Activated CD4-positive, alpha-beta memory T cell treated with anti-CD3 and anti-CD28 coated beads, Interleukin-2, amount 10 ng/mL, durations not matched to agents 7 days and 5 days (primary cell): ENCODE results near the gene PLCB2. TPM values are rescaled to one million over a fixed set of nuclear protein-coding genes. Genes with fewer than 3 reads are reported as not detected.

Experiments
- CTCF ChIA-PET: fragments of 350-600 bp; sonication (Branson Sonifier 250); formaldehyde crosslinking; loops from one replicate; lab custom pipeline; 2021; ENCODE audit warnings: antibody characterized with exemption, inconsistent platforms; lab: Charles Lee
- POLR2A ChIA-PET: fragments of 350-600 bp; sonication (Branson Sonifier 250); formaldehyde crosslinking; loops from one replicate; lab custom pipeline; 2021; ENCODE audit warnings: antibody characterized with exemption; lab: Charles Lee
- DNase-seq: peaks from one replicate; pipeline ENCODE4 v3.0.0-alpha.2; 2020
- H3K27ac Mint-ChIP-seq: one replicate; pipeline ENCODE4 v1.8.0; 2021; ENCODE audit warnings: mild to moderate bottlenecking, mixed read lengths
- H3K27me3 Mint-ChIP-seq: one replicate; pipeline ENCODE4 v1.8.0; 2021; ENCODE audit warnings: mixed read lengths
- H3K36me3 Mint-ChIP-seq: one replicate; pipeline ENCODE4 v1.8.0; 2021; ENCODE audit warnings: low read depth, mixed read lengths
- H3K4me1 Mint-ChIP-seq: one replicate; pipeline ENCODE4 v1.8.0; 2021; ENCODE audit warnings: mixed read lengths
- H3K4me3 Mint-ChIP-seq: one replicate; pipeline ENCODE4 v1.8.0; 2021; ENCODE audit warnings: mild to moderate bottlenecking, mixed read lengths
- H3K9me3 Mint-ChIP-seq: one replicate; pipeline ENCODE4 v1.8.0; 2021; ENCODE audit warnings: mixed read lengths
- total RNA-seq, 2 experiments: library from RNA; stranded (reverse); gene quantifications; one replicate each; pipeline ENCODE4 v1.2.3, GENCODE V29; 2021

PLCB2 gene
- total RNA-seq, 2 experiments from 2014 or later, result 140 TPM

DNA sequence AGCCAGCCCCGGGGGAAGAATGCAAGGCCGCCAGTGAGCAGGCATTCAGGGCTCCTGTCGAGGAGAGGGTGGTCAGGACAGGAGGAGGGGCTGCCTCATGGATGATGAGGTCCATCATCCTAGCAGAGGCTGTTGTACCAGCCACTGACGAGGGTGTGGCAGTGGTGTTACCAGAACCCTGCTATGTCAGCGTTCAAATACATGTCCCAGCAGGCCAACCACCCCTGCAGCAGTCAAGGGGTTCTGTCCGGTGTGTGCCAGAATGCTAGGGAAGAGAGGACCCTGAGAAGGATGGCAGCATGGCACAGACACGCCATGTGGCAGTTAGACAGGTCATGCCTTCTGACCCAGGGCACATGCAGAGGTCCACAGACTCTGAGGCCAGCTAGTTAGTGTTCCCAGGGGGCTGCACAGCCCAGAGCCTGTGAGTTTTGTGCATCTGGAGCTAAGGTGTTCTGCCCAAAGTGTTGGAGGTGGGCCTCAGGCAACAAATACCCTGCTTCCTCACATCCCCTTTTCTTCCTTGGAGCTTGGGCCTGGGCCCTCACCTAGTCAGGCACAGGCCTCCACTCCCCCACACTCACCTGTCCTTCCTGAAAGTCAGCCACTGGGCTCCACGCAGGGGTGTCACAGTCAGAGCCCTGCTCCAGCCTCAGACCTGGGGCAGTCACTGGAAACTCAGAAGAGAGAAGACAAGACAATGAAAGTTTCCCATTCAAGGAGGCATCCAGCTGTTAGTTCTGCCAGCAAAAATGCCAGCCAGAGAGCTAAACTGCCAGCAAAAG is 61.0 kb downstream of the PLCB2 start:
- ChIA-PET POLR2A (no interaction called here), CTCF (no interaction called here)
- no peaks in the 10 kb centered on the region for H3K9me3 Mint-ChIP-seq
- H3K4me1 Mint-ChIP-seq, result peaks cover 4% of the 10 kb centered on the region
- DNase-seq, result no peak
- no peak overlapping the region for H3K4me3 Mint-ChIP-seq
- peaks cover 18% of the 10 kb centered on the region for H3K27me3 Mint-ChIP-seq
- H3K27ac Mint-ChIP-seq, result no peak overlapping the region
- H3K36me3 Mint-ChIP-seq, result no peaks in the 10 kb centered on the region

DNA sequence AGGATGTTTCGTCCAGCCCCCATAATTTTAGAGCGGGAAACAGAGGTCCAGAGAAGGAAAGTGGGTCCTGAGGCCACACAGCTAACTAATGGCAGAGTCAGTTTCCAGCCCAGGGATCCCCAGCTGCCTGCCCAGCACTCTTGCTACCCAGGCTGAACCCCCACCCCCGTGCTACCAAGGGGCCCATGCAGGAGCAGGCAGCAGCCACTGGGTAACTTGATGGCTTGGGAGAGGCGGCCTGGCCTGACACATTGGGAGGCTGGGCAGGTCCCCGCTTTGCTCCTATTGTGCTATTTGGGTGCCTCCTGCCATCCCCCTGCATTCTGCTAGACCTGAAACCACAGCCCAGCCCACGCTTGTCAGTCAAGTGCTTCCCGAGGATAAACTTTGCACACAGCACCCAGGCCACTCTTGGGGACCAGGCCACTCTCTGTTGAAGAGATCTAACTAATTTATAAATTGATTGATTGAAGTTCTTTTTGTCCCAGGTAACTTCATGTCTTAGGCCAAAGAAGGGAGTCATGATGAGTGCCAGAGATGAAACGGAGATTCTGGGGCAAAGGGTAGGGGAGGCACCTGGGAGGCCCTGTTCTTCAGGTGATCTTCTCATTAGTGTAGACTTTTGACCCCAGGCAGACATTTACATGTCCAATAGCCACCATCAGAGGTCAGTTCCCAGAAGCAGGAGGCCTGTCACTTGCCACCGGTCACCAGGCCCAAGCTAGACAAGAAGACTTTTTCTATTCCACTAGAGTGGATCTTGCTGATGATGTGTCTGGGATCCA is 61.9 kb downstream of the PLCB2 start:
- Mint-ChIP-seq H3K27ac (no peak overlapping the region), H3K4me1 (peaks cover 4% of the 10 kb centered on the region), H3K27me3 (peaks cover 10% of the 10 kb centered on the region), H3K36me3 (no peaks in the 10 kb centered on the region), H3K9me3 (no peaks in the 10 kb centered on the region), H3K4me3 (no peak overlapping the region)
- CTCF ChIA-PET, result interaction anchor here (0.7 to 1.2 kb wide), 2 partner anchors 29 to 358 kb away, joined by 3 to 4 read pairs; no protein-coding TSS in a partner anchor
- POLR2A ChIA-PET, result no interaction called here
- no peak for DNase-seq

- H3K4me3 Mint-ChIP-seq, result no peak overlapping the region
- CTCF ChIA-PET, result interaction anchor here (0.7 to 1.2 kb wide), 2 partner anchors 28 to 357 kb away, joined by 3 to 4 read pairs; no protein-coding TSS in a partner anchor
- no peak for DNase-seq
- POLR2A ChIA-PET, result no interaction called here
- peaks cover 6% of the 10 kb centered on the region for H3K27me3 Mint-ChIP-seq
- peaks cover 4% of the 10 kb centered on the region for H3K4me1 Mint-ChIP-seq
- H3K36me3 Mint-ChIP-seq, result no peaks in the 10 kb centered on the region
- H3K27ac Mint-ChIP-seq, result no peak overlapping the region
- H3K9me3 Mint-ChIP-seq, result no peaks in the 10 kb centered on the region
These were observed 62.7 kb downstream of the PLCB2 start for GRCh38 chr15:40244961-40245523.

DNA sequence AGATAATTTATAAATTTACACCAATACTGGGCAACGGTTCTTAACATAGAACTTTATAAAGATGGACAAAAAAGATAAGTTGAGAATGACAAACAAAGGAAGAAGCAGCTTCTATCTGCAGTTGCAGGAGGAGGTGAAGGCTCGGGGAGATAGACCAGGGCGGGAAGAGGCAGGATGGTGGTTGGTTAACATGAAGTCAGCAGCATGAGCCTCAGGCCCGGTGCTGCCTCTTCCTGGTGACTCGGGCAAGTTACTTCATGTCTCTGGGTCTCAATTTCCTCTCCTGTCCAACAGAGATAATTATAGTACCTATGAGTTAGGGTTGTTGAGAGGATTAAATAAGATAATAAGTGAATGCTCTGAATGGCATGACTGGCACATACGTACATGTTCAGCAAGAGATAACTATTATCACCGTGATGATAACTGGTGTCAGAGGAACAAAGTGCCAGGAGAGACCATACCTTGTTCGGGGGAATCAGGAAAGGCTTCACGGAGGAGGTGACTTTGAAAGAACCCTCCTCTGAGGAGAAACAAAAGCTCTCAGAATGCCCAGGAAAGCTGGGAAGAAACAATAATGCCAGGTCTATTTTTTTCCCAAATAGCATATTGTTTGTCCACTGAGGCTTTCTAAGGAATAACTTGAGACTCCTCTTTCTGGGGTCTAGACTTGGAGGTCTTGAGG is 64.5 kb downstream of the PLCB2 start:
- Mint-ChIP-seq H3K4me3 (no peak overlapping the region), H3K27me3 (peaks cover 14% of the 10 kb centered on the region), H3K4me1 (peaks cover 5% of the 10 kb centered on the region), H3K36me3 (no peaks in the 10 kb centered on the region), H3K27ac (no peak overlapping the region), H3K9me3 (no peaks in the 10 kb centered on the region)
- DNase-seq, result no peak
- CTCF ChIA-PET, result interaction anchor here (1.1 to 1.7 kb wide), 3 partner anchors 21 to 32 kb away, joined by 3 to 5 read pairs (median 4); no protein-coding TSS in a partner anchor
- POLR2A ChIA-PET, result no interaction called here

DNA sequence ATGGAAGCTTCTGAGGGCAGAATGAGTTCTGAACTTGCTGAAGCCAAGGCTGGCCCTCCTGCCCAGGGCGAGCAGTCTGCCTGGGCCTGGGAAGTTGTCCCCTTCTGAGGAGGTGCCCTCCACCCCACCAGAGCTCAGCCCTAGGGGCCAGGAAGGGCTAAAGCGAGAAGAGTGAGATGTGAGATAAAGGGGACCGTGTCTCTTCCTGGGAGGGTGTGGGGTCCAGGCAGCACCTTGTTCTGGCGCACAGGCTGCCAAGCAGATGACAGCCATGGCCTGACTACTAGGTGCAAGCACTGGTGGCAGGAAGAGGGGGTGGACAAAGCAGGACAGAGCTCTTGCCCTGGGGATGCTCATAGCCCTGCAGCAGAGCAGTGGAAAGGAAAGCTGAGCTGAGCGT is 65.1 kb downstream of the PLCB2 start:
- POLR2A ChIA-PET, result no interaction called here
- no peaks in the 10 kb centered on the region for H3K9me3 Mint-ChIP-seq
- no peak for DNase-seq
- H3K27ac Mint-ChIP-seq, result no peak overlapping the region
- H3K36me3 Mint-ChIP-seq, result no peaks in the 10 kb centered on the region
- H3K4me3 Mint-ChIP-seq, result no peak overlapping the region
- CTCF ChIA-PET, result interaction anchor here (1.1 kb wide), 1 partner anchor 21 kb away, joined by 3 read pairs; no protein-coding TSS in a partner anchor
- H3K27me3 Mint-ChIP-seq, result peaks cover 20% of the 10 kb centered on the region
- peaks cover 8% of the 10 kb centered on the region for H3K4me1 Mint-ChIP-seq

- Mint-ChIP-seq H3K36me3 (no peaks in the 10 kb centered on the region), H3K27me3 (peaks cover 21% of the 10 kb centered on the region), H3K27ac (no peak overlapping the region), H3K9me3 (no peaks in the 10 kb centered on the region), H3K4me1 (peaks cover 8% of the 10 kb centered on the region), H3K4me3 (no peak overlapping the region)
- ChIA-PET POLR2A (no interaction called here), CTCF (interaction anchor here (1.1 kb wide), 1 partner anchor 22 kb away, joined by 3 read pairs; no protein-coding TSS in a partner anchor)
- DNase-seq, result no peak
These were observed 65.5 kb downstream of the PLCB2 start for GRCh38 chr15:40242213-40242599.

DNA sequence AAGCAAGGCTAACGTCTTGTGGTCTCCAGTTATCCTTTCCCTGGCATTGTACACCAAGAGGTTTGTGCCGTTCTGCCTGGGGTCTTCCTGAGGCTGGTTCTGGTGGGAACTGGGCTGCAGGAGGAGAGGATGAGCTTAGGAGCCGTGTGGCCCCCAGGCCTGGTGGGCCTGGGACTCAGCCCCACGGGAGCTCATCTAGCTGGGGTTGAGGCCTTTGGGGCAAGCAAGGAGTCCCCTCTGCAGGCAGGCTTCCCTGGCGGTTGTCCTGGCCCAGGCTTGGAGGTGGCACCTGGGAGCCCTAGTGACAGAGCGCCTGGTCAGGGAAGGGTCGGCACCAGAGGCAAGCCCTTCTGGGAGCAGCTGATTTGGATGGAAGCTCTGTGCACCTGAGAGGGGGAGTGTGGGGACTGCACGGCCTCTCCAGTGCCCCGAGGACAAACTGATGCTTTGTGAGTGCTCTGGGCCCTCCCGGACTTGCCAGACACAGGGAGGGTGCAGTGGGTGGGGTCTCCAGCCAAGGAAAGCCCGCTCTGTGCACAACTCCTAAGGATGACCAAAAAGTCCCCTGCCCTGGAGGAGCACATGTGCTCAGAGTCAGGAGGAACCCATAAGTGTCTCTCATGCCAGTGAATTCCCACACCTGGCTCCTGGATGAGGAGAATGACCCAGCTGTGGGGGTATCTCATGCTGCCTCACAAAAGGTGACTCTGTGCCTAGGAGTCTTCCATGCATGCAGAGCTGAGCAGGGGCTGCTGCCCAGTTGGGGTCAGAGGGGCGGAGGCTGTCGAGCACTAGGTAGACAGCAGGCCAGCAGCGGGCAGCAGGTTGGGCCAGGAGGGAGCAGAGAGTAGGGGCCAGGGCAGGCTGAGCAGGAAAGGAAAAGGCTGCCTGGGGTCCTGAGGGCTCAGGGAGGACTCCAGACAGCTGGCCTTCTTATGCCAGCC is 66.2 kb downstream of the PLCB2 start:
- CTCF ChIA-PET, result no interaction called here
- H3K36me3 Mint-ChIP-seq, result no peaks in the 10 kb centered on the region
- no peak for DNase-seq
- no peak overlapping the region for H3K27ac Mint-ChIP-seq
- no peak overlapping the region for H3K4me3 Mint-ChIP-seq
- no peaks in the 10 kb centered on the region for H3K9me3 Mint-ChIP-seq
- H3K4me1 Mint-ChIP-seq, result peaks cover 8% of the 10 kb centered on the region
- POLR2A ChIA-PET, result no interaction called here
- H3K27me3 Mint-ChIP-seq, result peaks cover 21% of the 10 kb centered on the region

DNA sequence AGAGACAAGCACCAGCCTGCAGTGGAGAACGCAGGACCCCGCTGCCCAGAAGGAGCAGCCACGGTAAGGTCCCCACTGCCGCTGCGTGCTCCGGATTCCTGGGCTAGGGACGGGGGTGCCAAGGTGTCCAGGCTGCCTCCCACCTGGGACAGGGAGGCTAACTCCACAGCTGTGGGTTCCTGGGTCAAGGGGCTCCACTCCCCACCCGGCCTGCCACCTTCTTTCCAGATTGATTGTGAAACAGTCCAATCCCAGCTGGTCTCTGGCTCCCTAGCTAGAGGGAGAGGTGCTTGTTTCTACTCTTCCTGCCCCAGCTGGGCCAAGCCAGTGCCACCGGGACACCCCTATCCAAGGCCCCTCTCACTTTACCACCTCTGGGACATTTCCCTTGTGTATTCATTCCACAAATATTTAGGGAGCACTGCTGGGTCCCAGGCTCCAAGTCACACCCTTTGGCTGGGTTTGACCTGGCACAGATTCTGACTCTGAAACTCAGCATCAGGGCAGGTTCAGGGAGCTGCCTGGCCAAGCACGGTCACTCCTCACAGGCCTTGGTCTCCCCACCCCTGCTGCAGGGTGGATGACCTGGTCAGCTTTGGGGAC is 67.0 kb downstream of the PLCB2 start:
- Mint-ChIP-seq H3K27me3 (peaks cover 21% of the 10 kb centered on the region), H3K36me3 (no peaks in the 10 kb centered on the region), H3K27ac (no peak overlapping the region), H3K4me1 (peaks cover 8% of the 10 kb centered on the region), H3K4me3 (no peak overlapping the region), H3K9me3 (no peaks in the 10 kb centered on the region)
- CTCF ChIA-PET, result no interaction called here
- no peak for DNase-seq
- POLR2A ChIA-PET, result no interaction called here

DNA sequence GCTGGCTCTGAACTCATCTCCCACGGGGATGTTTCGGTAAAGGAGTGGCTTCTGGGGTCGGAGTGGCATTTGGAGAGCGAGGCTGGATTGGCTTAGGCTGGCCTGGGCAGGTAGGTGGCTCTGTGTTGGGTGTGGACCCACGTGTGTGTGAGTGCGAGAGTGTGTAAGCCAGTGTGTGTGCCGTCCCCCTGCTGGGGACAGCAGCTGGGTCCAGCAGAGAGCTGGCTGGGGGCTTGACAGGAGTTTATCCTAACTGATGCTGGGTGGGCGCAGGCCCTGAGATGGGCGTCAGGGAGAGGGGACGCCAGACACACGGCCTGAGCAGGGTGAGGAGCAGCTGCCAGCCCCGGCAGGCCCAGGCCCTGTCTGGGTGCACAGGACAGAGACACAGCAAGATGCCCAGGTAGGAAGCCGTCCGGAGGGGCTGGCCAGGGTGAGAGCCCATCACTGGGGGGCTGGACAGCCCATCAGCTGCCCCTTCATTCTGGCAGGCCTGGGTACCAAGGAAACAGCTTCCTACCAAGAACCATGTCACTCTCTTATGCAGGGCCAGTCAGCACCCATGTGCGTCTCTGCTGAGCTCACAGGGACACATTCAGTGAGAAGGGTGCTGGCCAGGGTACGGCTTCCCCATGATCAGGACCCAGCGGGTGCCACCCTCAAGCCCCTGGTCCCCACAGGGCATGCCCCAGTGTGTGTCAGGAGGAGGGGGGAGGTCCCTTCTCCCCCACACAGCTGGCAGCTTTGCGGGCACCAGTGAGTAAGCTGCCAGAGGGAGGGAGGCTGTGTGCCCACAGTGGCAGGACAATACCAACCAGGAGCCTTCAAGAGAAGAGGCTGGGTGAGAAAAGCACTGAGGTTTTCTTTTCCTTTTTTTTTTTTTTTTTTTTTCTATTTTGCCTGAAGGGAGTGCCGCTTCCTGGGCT is 67.8 kb downstream of the PLCB2 start:
- H3K27ac Mint-ChIP-seq, result no peak overlapping the region
- POLR2A ChIA-PET, result interaction anchor here (0.6 to 1.6 kb wide), 4 partner anchors 11 to 70 kb away, joined by 3 to 6 read pairs (median 3); no protein-coding TSS in a partner anchor
- peaks cover 8% of the 10 kb centered on the region for H3K4me1 Mint-ChIP-seq
- H3K4me3 Mint-ChIP-seq, result no peak overlapping the region
- H3K36me3 Mint-ChIP-seq, result no peaks in the 10 kb centered on the region
- H3K9me3 Mint-ChIP-seq, result no peaks in the 10 kb centered on the region
- DNase-seq, result no peak
- CTCF ChIA-PET, result interaction anchor here (1.8 to 2.0 kb wide), 2 partner anchors 22 to 33 kb away, joined by 7 to 10 read pairs; no protein-coding TSS in a partner anchor
- peaks cover 21% of the 10 kb centered on the region for H3K27me3 Mint-ChIP-seq

- ChIA-PET CTCF (interaction anchor here (0.7 to 2.0 kb wide), 4 partner anchors 22 to 98 kb away, joined by 3 to 10 read pairs (median 8); no protein-coding TSS in a partner anchor), POLR2A (interaction anchor here (0.7 to 1.6 kb wide), 4 partner anchors 11 to 15 kb away, joined by 3 to 6 read pairs (median 4); no protein-coding TSS in a partner anchor)
- H3K4me3 Mint-ChIP-seq, result no peak overlapping the region
These were observed 68.4 kb downstream of the PLCB2 start for GRCh38 chr15:40239404-40239692.

More at GRCh38 chr15:40239404-40239692, 68.4 kb downstream of the PLCB2 start:
- no peak for DNase-seq
- H3K36me3 Mint-ChIP-seq, result no peaks in the 10 kb centered on the region
- peaks cover 21% of the 10 kb centered on the region for H3K27me3 Mint-ChIP-seq
- no peaks in the 10 kb centered on the region for H3K9me3 Mint-ChIP-seq
- H3K4me1 Mint-ChIP-seq, result peaks cover 11% of the 10 kb centered on the region
- no peak overlapping the region for H3K27ac Mint-ChIP-seq
